Left ventricle myocardium inferior (tissue), 1 donor: ENCODE measurements around the gene PDLIM5. TPM values are rescaled to one million over a fixed set of nuclear protein-coding genes. Genes with fewer than 3 reads are reported as not detected.

Source experiments
- DNase-seq: peaks from one replicate; pipeline ENCODE4 v3.0.0-alpha.2; 2020
- H3K27ac ChIP-seq: fragments of 200-600 bp; replicated peaks from 2 replicates; pipeline ENCODE4 v1.8.0; 2021
- H3K27me3 ChIP-seq: fragments of 200-600 bp; 2 replicates; pipeline ENCODE4 v1.8.0; 2021; ENCODE audit warnings: low read depth
- H3K36me3 ChIP-seq: fragments of 200-600 bp; 2 replicates; pipeline ENCODE4 v1.8.0; 2021
- H3K4me1 ChIP-seq: fragments of 200-600 bp; 2 replicates; pipeline ENCODE4 v1.8.0; 2021
- H3K4me3 ChIP-seq: fragments of 200-600 bp; 2 replicates; pipeline ENCODE4 v1.8.0; 2021; ENCODE audit warnings: mild to moderate bottlenecking, moderate library complexity
- H3K9me3 ChIP-seq: fragments of 200-600 bp; replicated peaks from 2 replicates; pipeline ENCODE4 v1.8.0; 2021
- CTCF ChIP-seq: fragments of 200-600 bp; IDR thresholded peaks from 2 replicates; pipeline ENCODE4 v1.8.0; 2021; ENCODE audit warnings: antibody characterized with exemption, mild to moderate bottlenecking, borderline replicate concordance
- intact Hi-C: fragments of 100-400 bp; cut with micrococcal nuclease; formaldehyde crosslinking; loops from one replicate; pipeline ENCODE4 v1.11.0; 2022
- total RNA-seq: library from RNA; stranded (reverse); fragmentation: NEBNext Ultra II Directional; extraction: Animal tissue kit (Norgen Biotek cat#: 25700); gene quantifications from one replicate; pipeline ENCODE4 v1.2.1, GENCODE V29; 2021
- donor health status: DM: no; HTN: yes; CAD: no; lungs with severe emphysema.

Gene PDLIM5
- total RNA-seq, 1 donor from 2014 or later = 982 TPM

- no peak for DNase-seq
- Histone ChIP-seq H3K27ac (no peak overlapping the region), H3K27me3 (no peaks in the 10 kb centered on the region), H3K4me1 (peaks cover 12% of the 10 kb centered on the region), H3K4me3 (no peak overlapping the region), H3K9me3 (peaks cover 39% of the 10 kb centered on the region), H3K36me3 (peaks cover 7% of the 10 kb centered on the region)
- intact Hi-C loops = no loop called here
- no peak for TF ChIP-seq CTCF
These were observed 22.9 kb upstream of the PDLIM5 start for GRCh38 chr4:94428884-94429283.

GRCh38 chr4:94430406-94430805 lies 21.3 kb upstream of the PDLIM5 start:
- intact Hi-C loops = no loop called here
- no peaks in the 10 kb centered on the region for H3K27me3 ChIP-seq

GRCh38 chr4:94431388-94431787 lies 20.4 kb upstream of the PDLIM5 start:
- Histone ChIP-seq H3K4me3 (no peak overlapping the region), H3K9me3 (peaks cover 15% of the 10 kb centered on the region), H3K4me1 (peaks cover 12% of the 10 kb centered on the region), H3K36me3 (peaks cover 6% of the 10 kb centered on the region), H3K27ac (no peak overlapping the region), H3K27me3 (no peaks in the 10 kb centered on the region)
- DNase-seq = no peak
- intact Hi-C loops = no loop called here
- no peak for TF ChIP-seq CTCF

More at GRCh38 chr4:94430406-94430805, 21.3 kb upstream of the PDLIM5 start:
- peaks cover 12% of the 10 kb centered on the region for H3K4me1 ChIP-seq
- DNase-seq = no peak
- peaks cover 25% of the 10 kb centered on the region for H3K9me3 ChIP-seq
- H3K36me3 ChIP-seq = peaks cover 7% of the 10 kb centered on the region
- no peak overlapping the region for H3K4me3 ChIP-seq
- H3K27ac ChIP-seq = no peak overlapping the region
- TF ChIP-seq CTCF = no peak

GRCh38 chr4:94434505-94434904 lies 17.2 kb upstream of the PDLIM5 start:
- Histone ChIP-seq H3K36me3 (no peaks in the 10 kb centered on the region), H3K27ac (no peak overlapping the region), H3K9me3 (no peaks in the 10 kb centered on the region), H3K27me3 (no peaks in the 10 kb centered on the region), H3K4me1 (peaks cover 4% of the 10 kb centered on the region), H3K4me3 (no peak overlapping the region)
- no peak for DNase-seq
- intact Hi-C loops = no loop called here
- TF ChIP-seq CTCF = no peak

GRCh38 chr4:94435874-94436273 lies 15.9 kb upstream of the PDLIM5 start:
- intact Hi-C loops = no loop called here
- H3K27ac ChIP-seq = no peak overlapping the region
- TF ChIP-seq CTCF = no peak
- no peak for DNase-seq
- H3K4me3 ChIP-seq = no peak overlapping the region
- H3K4me1 ChIP-seq = no peaks in the 10 kb centered on the region
- no peaks in the 10 kb centered on the region for H3K27me3 ChIP-seq
- H3K9me3 ChIP-seq = no peaks in the 10 kb centered on the region
- H3K36me3 ChIP-seq = no peaks in the 10 kb centered on the region

GRCh38 chr4:94436512-94436911 lies 15.2 kb upstream of the PDLIM5 start:
- intact Hi-C loops = no loop called here
- H3K4me1 ChIP-seq = no peaks in the 10 kb centered on the region
- no peaks in the 10 kb centered on the region for H3K9me3 ChIP-seq
- H3K27me3 ChIP-seq = no peaks in the 10 kb centered on the region
- H3K27ac ChIP-seq = no peak overlapping the region
- DNase-seq = no peak
- H3K36me3 ChIP-seq = no peaks in the 10 kb centered on the region
- TF ChIP-seq CTCF = no peak
- H3K4me3 ChIP-seq = no peak overlapping the region
